Activated naive CD8-positive, alpha-beta T cell treated with anti-CD3 and anti-CD28 coated beads, Interleukin-2, amount 10 ng/mL, durations not matched to agents 7 days and 5 days (primary cell): ENCODE measurements around the gene KCNS3. TPM values are rescaled to one million over a fixed set of nuclear protein-coding genes. Genes with fewer than 3 reads are reported as not detected.

Experiments
- ATAC-seq: fragments of 150-1000 bp; cut with Tn5 transposase; one replicate; pipeline ENCODE4 v1.10.0; 2021; ENCODE audit warnings: low read depth, moderate library complexity
- POLR2A ChIA-PET: fragments of 350-600 bp; sonication (Branson Sonifier 250); formaldehyde crosslinking; loops from one replicate; lab custom pipeline; 2021; ENCODE audit warnings: antibody characterized with exemption; lab: Charles Lee
- DNase-seq: peaks from one replicate; pipeline ENCODE4 v3.0.0; 2021
- H3K27ac Mint-ChIP-seq: one replicate; pipeline ENCODE4 v1.8.0; 2022; ENCODE audit warnings: mild to moderate bottlenecking, mixed read lengths
- H3K27me3 Mint-ChIP-seq: one replicate; pipeline ENCODE4 v1.8.0; 2022; ENCODE audit warnings: mild to moderate bottlenecking, moderate library complexity, mixed read lengths
- H3K36me3 Mint-ChIP-seq: one replicate; pipeline ENCODE4 v1.8.0; 2021; ENCODE audit warnings: mild to moderate bottlenecking, mixed read lengths
- H3K4me1 Mint-ChIP-seq: one replicate; pipeline ENCODE4 v1.8.0; 2021; ENCODE audit warnings: mixed read lengths
- H3K4me3 Mint-ChIP-seq: one replicate; pipeline ENCODE4 v1.8.0; 2022; ENCODE audit warnings: mild to moderate bottlenecking, moderate library complexity, mixed read lengths
- H3K9me3 Mint-ChIP-seq: one replicate; pipeline ENCODE4 v1.8.0; 2021; ENCODE audit warnings: mixed read lengths
- total RNA-seq, 2 experiments: library from RNA; stranded (reverse); gene quantifications; one replicate each; pipeline ENCODE4 v1.2.3, GENCODE V29; 2021

The KCNS3 gene
- total RNA-seq, 2 experiments from 2014 or later: not detected

GRCh38 chr2:17899871-17900270 is 21.4 kb downstream of the KCNS3 start:
- ATAC-seq: no peak
- POLR2A ChIA-PET: no interaction called here
- no peaks in the 10 kb centered on the region for H3K4me1 Mint-ChIP-seq
- H3K27me3 Mint-ChIP-seq: peaks cover 3% of the 10 kb centered on the region
- no peaks in the 10 kb centered on the region for H3K9me3 Mint-ChIP-seq
- no peak overlapping the region for H3K4me3 Mint-ChIP-seq
- H3K36me3 Mint-ChIP-seq: no peaks in the 10 kb centered on the region
- no peak overlapping the region for H3K27ac Mint-ChIP-seq
- no peak for DNase-seq

- ATAC-seq (no peak), DNase-seq (no peak)
- H3K27ac Mint-ChIP-seq: no peak overlapping the region
- no peaks in the 10 kb centered on the region for H3K9me3 Mint-ChIP-seq
- peaks cover 5% of the 10 kb centered on the region for H3K27me3 Mint-ChIP-seq
- no peaks in the 10 kb centered on the region for H3K36me3 Mint-ChIP-seq
- H3K4me3 Mint-ChIP-seq: no peak overlapping the region
- POLR2A ChIA-PET: no interaction called here
- no peaks in the 10 kb centered on the region for H3K4me1 Mint-ChIP-seq
Measured at GRCh38 chr2:17901246-17901645, 22.8 kb downstream of the KCNS3 start.

DNA sequence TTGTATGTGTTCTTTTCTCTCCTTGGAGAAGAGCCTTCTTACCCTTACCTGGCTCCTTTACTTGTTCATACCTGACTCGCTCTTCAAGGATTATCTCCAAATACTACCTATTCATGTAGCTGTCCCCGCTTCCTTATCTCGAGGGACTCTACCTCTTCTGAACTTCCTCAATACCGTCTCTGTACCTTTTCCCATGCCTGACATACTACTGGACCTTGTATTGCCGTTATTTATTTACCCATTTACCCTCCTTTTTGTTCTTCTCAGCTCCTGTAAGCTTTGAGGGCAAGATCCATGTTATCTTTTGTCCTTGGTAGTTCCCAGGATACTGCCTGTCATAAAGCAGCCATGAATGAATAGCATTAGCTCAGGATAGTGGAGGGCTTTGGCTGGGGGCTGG is 32.5 kb downstream of the KCNS3 start:
- H3K4me1 Mint-ChIP-seq: no peaks in the 10 kb centered on the region
- H3K4me3 Mint-ChIP-seq: no peak overlapping the region
- ATAC-seq: no peak
- peaks cover 2% of the 10 kb centered on the region for H3K9me3 Mint-ChIP-seq
- DNase-seq: no peak
- no peak overlapping the region for H3K27ac Mint-ChIP-seq
- POLR2A ChIA-PET: no interaction called here
- H3K36me3 Mint-ChIP-seq: no peaks in the 10 kb centered on the region
- peaks cover 2% of the 10 kb centered on the region for H3K27me3 Mint-ChIP-seq

- H3K9me3 Mint-ChIP-seq: no peaks in the 10 kb centered on the region
- POLR2A ChIA-PET: no interaction called here
- DNase-seq (no peak), ATAC-seq (no peak)
- no peaks in the 10 kb centered on the region for H3K4me1 Mint-ChIP-seq
- H3K36me3 Mint-ChIP-seq: no peaks in the 10 kb centered on the region
- peaks cover 2% of the 10 kb centered on the region for H3K27me3 Mint-ChIP-seq
- no peak overlapping the region for H3K27ac Mint-ChIP-seq
- H3K4me3 Mint-ChIP-seq: no peak overlapping the region
Measured at GRCh38 chr2:17911491-17912260, 33.2 kb downstream of the KCNS3 start.

DNA sequence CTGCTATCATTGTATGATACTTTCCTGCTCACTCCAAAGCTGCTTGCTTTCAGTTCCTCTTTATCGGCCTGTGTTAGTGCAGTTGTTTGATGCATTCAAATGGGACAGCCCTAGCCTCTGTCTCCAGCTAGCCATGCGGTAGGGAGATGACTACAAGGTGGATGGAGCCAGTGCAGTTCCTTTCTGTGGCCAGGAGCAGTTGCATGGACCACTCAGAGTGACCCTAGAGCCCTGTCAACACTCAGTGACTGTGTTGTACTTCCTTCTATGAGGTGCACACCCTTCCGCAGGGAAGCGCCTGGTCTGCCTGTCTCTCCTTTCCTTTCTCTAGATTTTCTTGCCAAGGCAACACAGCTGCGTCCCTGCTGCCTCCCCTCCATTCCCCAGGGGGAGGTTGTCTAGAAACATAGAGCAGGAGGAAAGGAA is 33.8 kb downstream of the KCNS3 start:
- ATAC-seq (no peak), DNase-seq (no peak)
- peaks cover 2% of the 10 kb centered on the region for H3K27me3 Mint-ChIP-seq
- no peaks in the 10 kb centered on the region for H3K4me1 Mint-ChIP-seq
- H3K9me3 Mint-ChIP-seq: no peaks in the 10 kb centered on the region
- H3K27ac Mint-ChIP-seq: no peak overlapping the region
- POLR2A ChIA-PET: no interaction called here
- H3K36me3 Mint-ChIP-seq: no peaks in the 10 kb centered on the region
- H3K4me3 Mint-ChIP-seq: no peak overlapping the region

DNA sequence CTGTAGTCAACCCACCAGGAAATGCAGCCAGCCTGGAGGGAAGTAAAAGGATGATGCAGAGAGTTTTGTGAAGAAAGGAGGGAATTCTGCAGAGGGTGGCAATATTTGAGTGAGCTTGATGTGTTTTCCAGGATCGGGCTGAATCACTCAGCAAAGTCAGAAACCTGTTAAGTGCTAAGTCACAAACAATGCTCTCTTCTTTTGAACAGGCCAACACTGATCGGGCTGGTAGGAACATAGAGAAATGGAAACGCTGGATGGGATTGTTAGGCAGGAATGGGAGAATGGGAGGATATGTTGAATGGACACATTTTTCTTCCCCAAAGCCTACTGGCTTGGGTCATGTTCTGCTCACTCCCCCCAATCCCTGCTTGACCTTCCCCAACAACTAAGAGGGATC is 36.6 kb downstream of the KCNS3 start:
- H3K36me3 Mint-ChIP-seq: no peaks in the 10 kb centered on the region
- DNase-seq (no peak), ATAC-seq (no peak)
- no peaks in the 10 kb centered on the region for H3K4me1 Mint-ChIP-seq
- POLR2A ChIA-PET: no interaction called here
- H3K9me3 Mint-ChIP-seq: no peaks in the 10 kb centered on the region
- no peaks in the 10 kb centered on the region for H3K27me3 Mint-ChIP-seq
- H3K27ac Mint-ChIP-seq: no peak overlapping the region
- no peak overlapping the region for H3K4me3 Mint-ChIP-seq

GRCh38 chr2:17915811-17916518 is 37.5 kb downstream of the KCNS3 start:
- POLR2A ChIA-PET: no interaction called here

GRCh38 chr2:17916584-17916983 is 38.1 kb downstream of the KCNS3 start:
- no peaks in the 10 kb centered on the region for H3K36me3 Mint-ChIP-seq
- no peak overlapping the region for H3K4me3 Mint-ChIP-seq

More at GRCh38 chr2:17915811-17916518, 37.5 kb downstream of the KCNS3 start:
- H3K27me3 Mint-ChIP-seq: no peaks in the 10 kb centered on the region
- H3K27ac Mint-ChIP-seq: no peak overlapping the region
- no peak overlapping the region for H3K4me3 Mint-ChIP-seq
- H3K4me1 Mint-ChIP-seq: no peaks in the 10 kb centered on the region
- H3K9me3 Mint-ChIP-seq: no peaks in the 10 kb centered on the region
- no peak for ATAC-seq
- no peak for DNase-seq
- no peaks in the 10 kb centered on the region for H3K36me3 Mint-ChIP-seq

DNA sequence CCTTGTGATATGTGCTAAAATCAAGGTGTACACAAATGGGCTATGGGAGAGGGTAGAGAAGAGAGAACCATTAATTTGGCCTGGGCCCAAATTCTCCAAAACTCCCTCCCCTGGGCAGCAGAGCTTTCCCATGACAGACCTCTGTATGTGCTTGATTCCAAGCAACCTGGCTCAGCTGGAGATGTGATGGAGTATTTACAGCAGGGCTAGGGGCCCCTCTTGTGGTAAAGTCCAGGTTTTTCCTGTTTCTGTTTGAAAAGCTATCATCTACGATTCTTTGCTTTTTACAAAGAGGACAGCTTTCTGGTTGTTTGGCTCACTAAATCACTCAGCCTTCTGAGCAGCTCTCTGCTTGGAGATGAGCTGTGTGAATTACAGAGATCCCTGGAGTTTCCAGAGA is 40.3 kb downstream of the KCNS3 start:
- no peak for ATAC-seq
- no peaks in the 10 kb centered on the region for H3K4me1 Mint-ChIP-seq
- H3K27me3 Mint-ChIP-seq: peaks cover 2% of the 10 kb centered on the region
- no peaks in the 10 kb centered on the region for H3K36me3 Mint-ChIP-seq
- no peak for DNase-seq
- POLR2A ChIA-PET: no interaction called here
- H3K4me3 Mint-ChIP-seq: no peak overlapping the region
- no peak overlapping the region for H3K27ac Mint-ChIP-seq
- H3K9me3 Mint-ChIP-seq: no peaks in the 10 kb centered on the region

More at GRCh38 chr2:17916584-17916983, 38.1 kb downstream of the KCNS3 start:
- H3K27me3 Mint-ChIP-seq: peaks cover 2% of the 10 kb centered on the region
- POLR2A ChIA-PET: no interaction called here
- H3K9me3 Mint-ChIP-seq: no peaks in the 10 kb centered on the region
- ATAC-seq (no peak), DNase-seq (no peak)
- H3K27ac Mint-ChIP-seq: no peak overlapping the region
- no peaks in the 10 kb centered on the region for H3K4me1 Mint-ChIP-seq

GRCh38 chr2:17930773-17931172 is 52.3 kb downstream of the KCNS3 start:
- POLR2A ChIA-PET: no interaction called here

DNA sequence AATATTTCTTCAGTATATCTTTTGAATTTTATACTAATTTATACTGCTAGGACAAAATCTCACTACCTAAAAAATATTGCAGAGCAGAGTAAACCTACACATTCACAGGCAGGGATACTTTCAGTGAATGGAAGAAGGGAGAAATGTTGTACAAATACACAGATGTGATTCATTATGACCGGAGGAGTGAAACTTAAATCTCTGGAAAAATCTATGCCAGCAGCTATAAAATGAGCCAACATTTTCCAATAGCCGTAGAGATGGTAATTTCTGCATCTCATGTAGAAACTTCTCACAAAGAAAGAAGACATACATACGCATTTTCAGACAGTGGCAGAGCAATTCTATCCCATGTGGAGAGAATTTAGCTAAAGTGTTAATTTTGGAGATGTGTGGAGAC is 54.8 kb downstream of the KCNS3 start:
- Mint-ChIP-seq H3K27ac (no peak overlapping the region), H3K4me1 (no peaks in the 10 kb centered on the region), H3K27me3 (peaks cover 4% of the 10 kb centered on the region), H3K9me3 (no peaks in the 10 kb centered on the region), H3K4me3 (no peak overlapping the region), H3K36me3 (no peaks in the 10 kb centered on the region)
- no peak for ATAC-seq
- POLR2A ChIA-PET: no interaction called here
- no peak for DNase-seq

More at GRCh38 chr2:17930773-17931172, 52.3 kb downstream of the KCNS3 start:
- Mint-ChIP-seq H3K27ac (no peak overlapping the region), H3K4me3 (no peak overlapping the region), H3K36me3 (no peaks in the 10 kb centered on the region), H3K27me3 (peaks cover 6% of the 10 kb centered on the region), H3K9me3 (no peaks in the 10 kb centered on the region), H3K4me1 (no peaks in the 10 kb centered on the region)
- no peak for ATAC-seq
- DNase-seq: no peak

GRCh38 chr2:17934721-17935120 is 56.3 kb downstream of the KCNS3 start:
- Mint-ChIP-seq H3K27me3 (peaks cover 3% of the 10 kb centered on the region), H3K9me3 (no peaks in the 10 kb centered on the region), H3K27ac (no peak overlapping the region), H3K4me3 (no peak overlapping the region), H3K36me3 (no peaks in the 10 kb centered on the region), H3K4me1 (no peaks in the 10 kb centered on the region)
- ATAC-seq (no peak), DNase-seq (no peak)
- POLR2A ChIA-PET: no interaction called here

DNA sequence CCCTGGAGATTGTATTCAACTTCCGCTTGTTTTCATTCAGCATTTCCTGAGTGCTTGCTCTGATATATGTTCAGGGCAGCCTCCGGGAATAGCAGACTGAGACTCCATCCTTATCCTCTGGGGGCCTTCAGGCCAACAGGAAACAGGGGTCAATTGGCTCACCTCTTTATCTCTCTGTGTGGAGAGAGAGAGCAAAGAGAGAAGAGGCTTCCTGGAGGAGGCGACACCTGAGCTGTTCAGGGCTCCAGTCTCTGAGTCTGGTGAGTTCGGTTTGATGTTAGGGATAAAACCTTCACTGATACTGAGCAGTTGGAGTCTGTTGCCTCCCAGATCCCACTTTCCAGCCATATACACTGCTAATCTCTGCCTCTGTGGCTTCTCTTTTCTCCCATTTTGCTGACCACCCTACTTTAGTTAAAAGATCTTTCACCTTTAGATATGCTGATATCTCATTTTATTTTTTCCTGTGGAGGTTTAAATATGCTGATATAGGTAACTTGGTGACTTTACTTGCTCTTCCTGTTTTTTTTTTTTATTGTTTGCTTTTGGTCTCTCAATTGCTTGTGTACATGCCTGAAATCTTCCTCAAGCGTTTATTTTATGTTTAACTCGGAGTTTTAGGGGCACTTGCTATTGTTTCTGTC is 56.9 kb downstream of the KCNS3 start:
- Mint-ChIP-seq H3K9me3 (no peaks in the 10 kb centered on the region), H3K4me1 (no peaks in the 10 kb centered on the region), H3K36me3 (no peaks in the 10 kb centered on the region), H3K27ac (no peak overlapping the region), H3K4me3 (no peak overlapping the region), H3K27me3 (peaks cover 3% of the 10 kb centered on the region)
- DNase-seq (no peak), ATAC-seq (no peak)
- POLR2A ChIA-PET: no interaction called here

DNA sequence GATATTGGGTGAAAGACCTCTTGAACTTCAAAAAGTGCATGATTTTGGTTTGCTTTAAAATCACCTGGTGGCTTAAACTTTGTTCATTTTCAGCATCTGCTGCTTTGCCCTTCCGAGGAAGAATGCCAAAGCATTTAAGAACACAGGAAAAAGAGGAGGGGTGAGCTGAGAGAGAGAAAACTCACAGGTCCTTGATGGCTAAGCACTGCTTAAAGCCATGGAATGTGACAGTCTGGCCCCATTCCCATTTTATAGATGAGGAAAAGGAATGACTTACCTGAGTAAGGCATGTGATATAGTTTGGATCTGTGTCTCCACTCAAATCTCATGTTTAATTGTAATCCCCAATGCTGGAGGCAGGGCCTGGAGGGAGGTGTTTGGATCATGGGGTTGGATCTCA is 58.1 kb downstream of the KCNS3 start:
- H3K9me3 Mint-ChIP-seq: no peaks in the 10 kb centered on the region
- ATAC-seq (no peak), DNase-seq (no peak)
- no peaks in the 10 kb centered on the region for H3K4me1 Mint-ChIP-seq
- POLR2A ChIA-PET: no interaction called here
- peaks cover 3% of the 10 kb centered on the region for H3K27me3 Mint-ChIP-seq
- no peaks in the 10 kb centered on the region for H3K36me3 Mint-ChIP-seq
- H3K4me3 Mint-ChIP-seq: no peak overlapping the region
- H3K27ac Mint-ChIP-seq: no peak overlapping the region
